Naive thymus-derived CD8-positive, alpha-beta T cell (primary cell): ENCODE data around the gene CHSY1. TPM values are rescaled to one million over a fixed set of nuclear protein-coding genes. Genes with fewer than 3 reads are reported as not detected.
A peak's percentile ranks its signal among the peaks of the same experiment; 100 is the strongest.
"Not testable (repeated sequence)": the region's sequence is repeated elsewhere in the genome, so short reads cannot be mapped to it uniquely, and the experiment has no call there.

Source experiments
- ATAC-seq, 2 donors: fragments of 150-1000 bp; cut with Tn5 transposase in 1 of 2; sonication (Bioruptor Pico), chemical (Tn5 transposase) in 1 of 2; 1 replicate in 1 of 2; 2 replicates in 1 of 2; pipeline ENCODE4 v1.10.0; 2021; ENCODE audit warnings: mild to moderate bottlenecking in 2 of 2, moderate library complexity in 2 of 2
- POLR2A ChIA-PET: fragments of 350-600 bp; sonication (Branson Sonifier 250); formaldehyde crosslinking; loops from one replicate; lab custom pipeline; 2021; ENCODE audit warnings: antibody characterized with exemption; lab: Charles Lee
- DNase-seq, 10 donors: peaks; one replicate each; pipeline versions ENCODE4 v3.0.0 to v3.0.0-alpha.2; 2020 to 2022
- H3K27ac Mint-ChIP-seq, 10 donors: one replicate each; pipeline ENCODE4 v1.8.0; 2020 to 2022; ENCODE audit warnings: mild to moderate bottlenecking in 10 of 10, mixed read lengths in 10 of 10, moderate library complexity in 4 of 10, inconsistent platforms in 1 of 10
- H3K27me3 Mint-ChIP-seq, 5 donors: one replicate each; pipeline ENCODE4 v1.8.0; 2021 to 2022; ENCODE audit warnings: mixed read lengths in 5 of 5
- H3K36me3 Mint-ChIP-seq, 3 donors: one replicate each; pipeline ENCODE4 v1.8.0; 2020 to 2022; ENCODE audit warnings: mixed read lengths in 3 of 3, mild to moderate bottlenecking in 2 of 3, inconsistent platforms in 1 of 3
- H3K4me1 Mint-ChIP-seq, 4 donors: one replicate each; pipeline ENCODE4 v1.8.0; 2021 to 2022; ENCODE audit warnings: mixed read lengths in 4 of 4
- H3K4me3 Mint-ChIP-seq, 10 donors: one replicate each; pipeline ENCODE4 v1.8.0; 2020 to 2022; ENCODE audit warnings: mild to moderate bottlenecking in 10 of 10, mixed read lengths in 10 of 10, moderate library complexity in 6 of 10, inconsistent platforms in 1 of 10
- H3K9me3 Mint-ChIP-seq, 9 donors: one replicate each; pipeline ENCODE4 v1.8.0; 2020 to 2022; ENCODE audit warnings: mixed read lengths in 9 of 9, mild to moderate bottlenecking in 3 of 9, inconsistent platforms in 1 of 9, moderate library complexity in 1 of 9
- polyA plus RNA-seq, 3 donors: library from polyadenylated mRNA; unstranded; fragments of 300-500 nt; fragmentation: Illumina TruSeq; gene quantifications; one replicate each; pipeline ENCODE4 v1.2.3, GENCODE V29; 2021
- total RNA-seq, 8 experiments: library from RNA in 2 of 8; stranded (reverse) in 2 of 8; gene quantifications; one replicate each; pipeline ENCODE4 v1.2.3 and lab custom pipeline; 2021 to 2026

The CHSY1 gene
- total and polyA plus RNA-seq, 5 experiments from 2014 or later: 0.96 to 12.9 (median 1.7) TPM

DNA sequence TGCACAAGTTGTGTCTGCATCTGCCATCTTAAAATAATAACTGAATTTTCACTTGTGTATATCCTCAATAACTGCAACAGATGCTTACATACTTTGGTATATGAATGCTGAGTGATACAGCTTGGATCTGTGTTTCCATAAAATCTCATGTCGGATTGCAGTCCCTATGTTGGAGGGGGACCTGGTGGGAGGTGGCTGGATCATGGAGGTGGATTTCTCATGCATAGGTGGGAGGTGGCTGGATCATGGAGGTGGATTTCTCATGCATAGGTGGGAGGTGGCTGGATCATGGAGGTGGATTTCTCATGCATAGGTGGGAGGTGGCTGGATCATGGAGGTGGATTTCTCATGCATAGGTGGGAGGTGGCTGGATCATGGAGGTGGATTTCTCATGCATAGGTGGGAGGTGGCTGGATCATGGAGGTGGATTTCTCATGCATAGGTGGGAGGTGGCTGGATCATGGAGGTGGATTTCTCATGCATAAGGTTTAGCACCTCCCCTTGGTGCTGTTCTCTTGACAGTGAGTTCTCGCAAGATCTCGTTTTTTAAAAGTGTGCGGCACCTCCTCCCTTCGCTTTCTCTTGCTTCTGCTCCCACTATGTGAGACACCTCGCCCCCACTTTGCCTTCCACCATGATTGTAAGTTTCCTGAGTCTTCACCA is 37.3 kb downstream of the CHSY1 start:
- H3K27me3 Mint-ChIP-seq, ATAC-seq, POLR2A ChIA-PET, H3K9me3 Mint-ChIP-seq, H3K4me3 Mint-ChIP-seq, DNase-seq: not testable (repeated sequence)
- peaks cover 20 to 74% (median 67%) of the 10 kb centered on the region in 4 donors for H3K4me1 Mint-ChIP-seq
- peaks cover 0 to 22% (median 20%) of the 10 kb centered on the region in 3 donors for H3K36me3 Mint-ChIP-seq
- H3K27ac Mint-ChIP-seq: peak overlapping the region in 1 of 10 donors; percentile 21

DNA sequence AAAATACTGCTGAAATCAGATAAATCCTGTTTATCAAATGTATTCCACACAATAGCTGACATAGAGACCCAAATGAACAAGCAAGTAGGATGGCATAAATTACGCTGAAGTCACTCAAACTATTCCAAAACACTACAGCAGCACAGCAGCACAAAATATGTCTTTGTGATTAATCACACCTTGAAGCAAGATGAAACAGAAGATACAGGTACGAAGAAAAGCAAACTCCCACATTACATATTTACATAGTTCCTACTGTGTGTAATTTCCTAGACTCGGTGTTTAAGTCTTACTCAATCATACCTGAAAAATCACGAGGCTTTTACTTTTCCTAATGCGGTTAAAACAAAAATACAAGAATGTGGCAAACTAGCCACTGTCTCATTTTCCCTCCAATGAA is 38.3 kb downstream of the CHSY1 start:
- DNase-seq: no peak
- Mint-ChIP-seq H3K36me3 (peaks cover 0 to 20% (median 12%) of the 10 kb centered on the region in 3 donors), H3K9me3 (no peaks in the 10 kb centered on the region), H3K27ac (peak overlapping the region in 4 of 10 donors; percentile 21 to 78 (median 44)), H3K4me3 (no peak overlapping the region), H3K4me1 (peaks cover 27 to 83% (median 68%) of the 10 kb centered on the region in 4 donors), H3K27me3 (no peaks in the 10 kb centered on the region)
- ATAC-seq: no peak
- POLR2A ChIA-PET: no interaction called here

DNA sequence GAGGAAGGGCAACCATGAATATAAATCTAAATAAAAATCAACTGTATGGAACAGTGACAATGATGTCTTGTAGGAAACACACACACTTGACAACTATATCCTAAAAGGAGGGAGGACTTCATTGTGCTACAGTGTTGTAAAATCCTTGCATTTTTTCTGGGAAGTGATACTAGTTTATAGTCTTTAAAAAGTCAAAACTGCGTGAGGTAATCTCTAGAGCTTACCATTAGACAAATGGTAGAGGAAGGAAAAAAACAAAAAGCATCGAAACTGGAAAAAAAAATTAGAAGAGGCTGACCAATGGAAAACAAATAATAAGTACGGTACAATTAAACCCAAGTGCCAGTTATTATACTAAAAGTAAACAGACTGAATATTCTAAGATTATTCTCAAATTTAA is 38.7 kb downstream of the CHSY1 start:
- DNase-seq (no peak), ATAC-seq (no peak)
- Mint-ChIP-seq H3K27ac (peak overlapping the region in 4 of 10 donors; percentile 21 to 78 (median 44)), H3K4me3 (no peak overlapping the region), H3K36me3 (peaks cover 0 to 16% (median 12%) of the 10 kb centered on the region in 3 donors), H3K9me3 (no peaks in the 10 kb centered on the region), H3K4me1 (peaks cover 27 to 84% (median 67%) of the 10 kb centered on the region in 4 donors), H3K27me3 (no peaks in the 10 kb centered on the region)
- POLR2A ChIA-PET: no interaction called here

DNA sequence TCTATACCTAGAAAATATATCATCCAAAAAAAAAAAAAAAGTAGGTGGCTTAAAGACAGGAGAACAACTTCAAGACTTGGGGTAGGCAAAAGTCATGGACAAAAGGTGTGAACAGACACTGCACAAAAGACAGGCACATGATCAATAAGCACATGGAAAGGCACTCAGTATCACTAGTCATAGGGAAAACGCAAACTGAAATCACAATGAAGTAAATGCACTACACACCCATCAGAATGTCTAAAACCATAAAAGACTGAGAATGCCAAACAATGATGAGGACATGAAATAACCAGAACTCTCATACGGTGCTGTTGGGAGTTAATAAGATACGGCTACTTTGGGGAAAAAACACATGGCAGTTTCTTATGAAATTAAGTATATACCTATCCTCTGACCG is 40.0 kb downstream of the CHSY1 start:
- POLR2A ChIA-PET: no interaction called here
- Mint-ChIP-seq H3K36me3 (peaks cover 0 to 11% (median 10%) of the 10 kb centered on the region in 3 donors), H3K9me3 (no peaks in the 10 kb centered on the region), H3K27me3 (no peaks in the 10 kb centered on the region), H3K27ac (peak overlapping the region in 3 of 10 donors; percentile 3 to 6 (median 3)), H3K4me1 (peaks cover 29 to 84% (median 68%) of the 10 kb centered on the region in 4 donors), H3K4me3 (no peak overlapping the region)
- DNase-seq: no peak
- no peak for ATAC-seq

DNA sequence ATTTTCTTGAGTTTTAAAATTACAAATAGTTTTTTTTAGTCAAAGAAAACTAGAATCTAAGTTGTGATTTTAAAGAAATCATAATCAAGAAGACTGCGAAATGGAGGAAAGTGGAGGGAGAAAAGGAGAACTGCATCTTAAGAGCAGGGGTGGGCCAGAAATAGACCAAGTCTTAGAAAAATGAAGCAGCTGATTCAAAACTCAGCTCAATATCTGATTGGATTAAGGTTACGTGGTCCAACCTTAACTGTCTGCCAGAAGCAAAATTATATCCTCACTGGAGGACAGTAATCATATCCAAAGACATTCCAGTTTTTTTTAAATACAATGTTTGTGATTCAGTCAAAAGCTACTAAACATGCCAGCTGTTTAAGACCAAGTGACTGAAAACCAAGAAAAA is 41.4 kb downstream of the CHSY1 start:
- POLR2A ChIA-PET: no interaction called here
- Mint-ChIP-seq H3K36me3 (peaks cover 3 to 7% (median 6%) of the 10 kb centered on the region in 3 donors), H3K4me3 (no peak overlapping the region), H3K27me3 (no peaks in the 10 kb centered on the region), H3K9me3 (no peaks in the 10 kb centered on the region), H3K27ac (peak overlapping the region in 5 of 10 donors; percentile 2 to 19 (median 9)), H3K4me1 (peaks cover 36 to 83% (median 74%) of the 10 kb centered on the region in 4 donors)
- ATAC-seq (no peak), DNase-seq (no peak)

DNA sequence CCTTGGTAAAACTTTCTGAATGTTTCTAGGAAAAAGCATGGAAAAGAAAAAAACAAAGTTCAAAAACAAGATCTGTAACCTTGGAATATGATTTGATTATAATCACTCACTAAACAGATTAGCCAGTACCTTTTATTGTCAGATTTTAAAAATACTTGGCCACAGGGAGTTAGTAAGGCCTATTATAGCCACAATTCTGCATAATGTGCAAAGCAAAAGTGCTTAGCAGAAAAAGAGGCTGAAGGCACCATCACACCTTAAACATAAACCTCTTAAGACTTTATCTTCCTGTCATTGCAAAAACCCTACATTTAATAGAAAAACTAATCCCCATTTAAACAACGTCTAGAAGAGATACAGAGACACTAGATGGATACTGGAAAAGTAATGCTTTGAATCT is 41.8 kb downstream of the CHSY1 start:
- Mint-ChIP-seq H3K9me3 (no peaks in the 10 kb centered on the region), H3K4me3 (no peak overlapping the region), H3K27ac (peak overlapping the region in 5 of 10 donors; percentile 2 to 27 (median 9)), H3K4me1 (peaks cover 39 to 84% (median 77%) of the 10 kb centered on the region in 4 donors), H3K27me3 (no peaks in the 10 kb centered on the region), H3K36me3 (peaks cover 3 to 7% (median 6%) of the 10 kb centered on the region in 3 donors)
- no peak for ATAC-seq
- no peak for DNase-seq
- POLR2A ChIA-PET: no interaction called here

DNA sequence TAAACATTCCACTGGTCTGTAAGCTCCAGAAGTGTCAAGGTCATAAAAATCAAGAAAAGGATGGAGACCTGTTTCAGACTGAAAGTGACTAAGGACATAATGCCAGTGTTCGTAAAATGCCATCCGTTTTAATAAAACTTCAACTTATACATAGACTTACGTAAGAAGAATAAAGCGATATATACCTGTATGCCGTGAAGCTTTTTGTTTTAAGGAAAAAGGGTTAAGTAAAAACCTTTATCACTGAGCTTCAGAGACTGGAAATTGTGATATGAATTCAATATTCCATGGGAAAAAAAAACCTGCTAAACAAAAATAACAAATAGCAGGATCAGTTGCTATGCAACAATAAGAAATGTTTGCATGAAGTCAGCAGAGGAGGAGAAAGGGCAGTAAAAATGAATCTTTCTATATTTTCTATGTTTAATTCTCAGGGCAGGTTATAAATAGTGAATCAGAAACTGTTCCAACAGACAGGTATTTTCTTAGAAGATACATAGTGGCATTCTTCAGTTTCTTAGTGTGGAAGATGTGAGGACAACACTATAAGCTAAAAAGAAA is 42.5 kb downstream of the CHSY1 start:
- Mint-ChIP-seq H3K4me1 (peaks cover 38 to 85% (median 78%) of the 10 kb centered on the region in 4 donors), H3K27ac (peak overlapping the region in 1 of 10 donors; percentile 9), H3K9me3 (no peaks in the 10 kb centered on the region), H3K27me3 (no peaks in the 10 kb centered on the region), H3K36me3 (peaks cover 3 to 7% (median 6%) of the 10 kb centered on the region in 3 donors), H3K4me3 (no peak overlapping the region)
- POLR2A ChIA-PET: no interaction called here
- DNase-seq (no peak), ATAC-seq (no peak)

DNA sequence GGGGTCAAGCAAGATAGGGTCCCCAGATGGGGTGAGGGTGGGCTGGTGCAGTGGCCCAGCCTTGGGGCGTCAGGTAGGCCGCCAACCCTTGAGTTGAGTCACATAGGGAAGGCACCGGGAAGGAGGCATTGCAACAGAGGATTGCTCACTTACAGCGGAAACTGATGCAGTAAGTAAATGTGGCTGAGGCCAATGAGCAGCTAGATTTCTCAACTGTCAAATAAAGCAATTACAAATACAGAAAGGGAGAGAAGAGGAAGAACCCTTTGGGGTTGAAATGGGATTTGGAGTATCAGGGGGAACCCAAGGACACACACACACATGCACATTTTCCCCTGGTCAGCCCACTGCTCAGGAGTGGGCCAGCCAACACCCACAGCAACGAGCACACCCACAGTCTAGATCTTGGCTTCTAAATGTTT is 44.0 kb downstream of the CHSY1 start:
- Mint-ChIP-seq H3K36me3 (peaks cover 3 to 7% (median 6%) of the 10 kb centered on the region in 3 donors), H3K27ac (peak overlapping the region in 2 of 10 donors; percentile 32 to 55), H3K9me3 (no peaks in the 10 kb centered on the region), H3K27me3 (no peaks in the 10 kb centered on the region), H3K4me3 (peak overlapping the region in 1 of 10 donors; percentile 21), H3K4me1 (peaks cover 45 to 86% (median 79%) of the 10 kb centered on the region in 4 donors)
- POLR2A ChIA-PET: interaction anchor here (0.6 kb wide), 1 partner anchor 102 kb away, joined by 6 read pairs; no protein-coding TSS in a partner anchor
- DNase-seq: no peak
- ATAC-seq: no peak

DNA sequence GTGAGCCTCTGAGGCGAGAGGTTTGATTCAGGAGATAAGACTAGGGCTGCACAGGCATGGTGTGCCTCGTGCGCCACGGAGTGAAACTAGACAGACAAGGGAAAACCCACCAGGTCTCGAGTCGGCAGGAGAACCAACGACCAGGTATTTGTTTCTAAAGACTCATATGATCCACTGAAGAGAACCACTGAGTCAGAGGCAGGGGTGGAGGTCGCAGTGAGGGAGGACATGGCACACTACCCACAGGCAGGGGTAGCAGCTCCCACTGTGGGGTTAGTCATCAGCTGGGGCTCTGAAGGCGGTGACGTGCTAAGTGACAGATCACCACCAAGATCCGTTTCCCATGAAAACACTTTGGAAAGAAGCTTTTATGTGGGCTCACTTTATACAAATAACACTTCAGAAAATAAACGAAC is 45.7 kb downstream of the CHSY1 start:
- H3K4me1 Mint-ChIP-seq: peaks cover 48 to 87% (median 82%) of the 10 kb centered on the region in 4 donors
- peaks cover 3 to 7% (median 6%) of the 10 kb centered on the region in 3 donors for H3K36me3 Mint-ChIP-seq
- peak; percentile 75 to 81 for ATAC-seq
- no peaks in the 10 kb centered on the region for H3K9me3 Mint-ChIP-seq
- H3K27ac Mint-ChIP-seq: peak overlapping the region in 9 of 10 donors; percentile 15 to 88 (median 77)
- POLR2A ChIA-PET: no interaction called here
- peak in 6 of 10 donors; percentile 10 to 27 (median 18) for DNase-seq
- H3K4me3 Mint-ChIP-seq: peak overlapping the region; percentile 58 to 87 (median 76)
- no peaks in the 10 kb centered on the region for H3K27me3 Mint-ChIP-seq

DNA sequence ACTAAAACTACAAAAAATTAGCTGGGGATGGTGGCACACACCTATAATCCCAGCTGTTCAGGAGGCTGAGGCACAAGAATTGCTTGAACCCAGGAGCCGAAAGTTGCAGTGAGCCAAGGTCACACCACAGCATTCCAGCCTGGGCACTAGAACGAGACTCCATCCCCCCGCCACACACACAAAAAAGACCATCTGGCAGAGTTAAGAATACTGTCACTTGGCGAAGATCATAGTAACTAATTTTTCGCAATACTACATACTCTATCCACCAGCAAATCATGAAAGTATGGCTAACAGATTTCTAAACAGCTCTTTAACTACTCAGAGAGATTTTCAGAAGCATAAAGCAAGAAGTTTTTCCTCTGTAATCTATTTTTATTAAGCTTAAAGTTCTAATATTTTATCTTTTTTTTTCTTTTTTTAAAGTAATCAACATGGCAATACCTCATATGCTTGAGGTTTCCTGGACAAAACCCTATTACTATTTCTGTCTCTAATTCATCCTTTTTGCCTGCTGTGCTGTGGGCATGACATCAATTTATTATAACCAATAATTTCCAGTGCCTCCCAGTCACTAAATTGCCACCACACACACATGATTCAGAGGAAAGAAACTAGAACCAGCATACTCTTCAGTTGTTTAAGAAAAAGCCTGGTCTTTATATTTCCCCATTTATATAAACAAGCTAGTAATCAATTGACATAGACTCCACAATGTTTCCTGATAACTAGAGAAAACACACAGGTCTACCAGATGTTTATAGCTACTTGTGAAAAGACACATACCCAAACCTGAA is 46.9 kb downstream of the CHSY1 start:
- POLR2A ChIA-PET: no interaction called here
- peak overlapping the region in 7 of 10 donors; percentile 5 to 79 (median 16) for H3K4me3 Mint-ChIP-seq
- DNase-seq: no peak
- no peaks in the 10 kb centered on the region for H3K9me3 Mint-ChIP-seq
- ATAC-seq: no peak
- H3K27me3 Mint-ChIP-seq: no peaks in the 10 kb centered on the region
- H3K27ac Mint-ChIP-seq: peak overlapping the region in 3 of 10 donors; percentile 33 to 85 (median 82)
- peaks cover 52 to 90% (median 82%) of the 10 kb centered on the region in 4 donors for H3K4me1 Mint-ChIP-seq
- H3K36me3 Mint-ChIP-seq: peaks cover 3 to 7% (median 6%) of the 10 kb centered on the region in 3 donors

DNA sequence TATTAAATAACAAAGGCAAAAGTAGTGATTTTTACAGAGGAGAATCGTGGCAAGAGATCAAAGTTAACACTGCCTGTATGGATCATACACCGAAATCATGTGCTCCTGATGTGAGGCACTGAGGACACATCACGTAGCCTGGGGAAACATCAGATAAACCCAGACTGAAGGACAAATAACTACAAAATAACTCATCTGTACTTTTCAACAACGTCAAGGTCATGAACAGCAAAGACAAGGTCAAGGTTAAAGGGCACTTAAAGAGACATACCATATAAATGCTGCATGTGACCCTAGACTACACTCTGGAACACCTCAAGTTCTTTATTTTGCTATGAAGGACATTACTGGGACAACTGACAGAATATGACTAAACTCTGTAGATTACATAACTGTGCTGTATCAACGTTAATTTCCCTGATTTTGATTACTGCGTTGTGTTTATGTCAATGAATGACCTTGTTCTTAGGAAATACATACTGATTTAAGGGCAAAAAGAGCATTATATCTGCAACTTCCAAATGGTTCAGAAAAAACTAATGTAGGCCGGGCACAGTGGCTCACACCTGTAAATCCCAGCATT is 48.1 kb downstream of the CHSY1 start:
- peak overlapping the region in 3 of 10 donors; percentile 8 to 27 (median 22) for H3K4me3 Mint-ChIP-seq
- H3K27ac Mint-ChIP-seq: peak overlapping the region in 2 of 10 donors; percentile 18 to 48
- no peaks in the 10 kb centered on the region for H3K9me3 Mint-ChIP-seq
- H3K27me3 Mint-ChIP-seq: no peaks in the 10 kb centered on the region
- peaks cover 50 to 90% (median 84%) of the 10 kb centered on the region in 4 donors for H3K4me1 Mint-ChIP-seq
- ATAC-seq (no peak), DNase-seq (no peak)
- POLR2A ChIA-PET: no interaction called here
- H3K36me3 Mint-ChIP-seq: peaks cover 3 to 7% (median 6%) of the 10 kb centered on the region in 3 donors

DNA sequence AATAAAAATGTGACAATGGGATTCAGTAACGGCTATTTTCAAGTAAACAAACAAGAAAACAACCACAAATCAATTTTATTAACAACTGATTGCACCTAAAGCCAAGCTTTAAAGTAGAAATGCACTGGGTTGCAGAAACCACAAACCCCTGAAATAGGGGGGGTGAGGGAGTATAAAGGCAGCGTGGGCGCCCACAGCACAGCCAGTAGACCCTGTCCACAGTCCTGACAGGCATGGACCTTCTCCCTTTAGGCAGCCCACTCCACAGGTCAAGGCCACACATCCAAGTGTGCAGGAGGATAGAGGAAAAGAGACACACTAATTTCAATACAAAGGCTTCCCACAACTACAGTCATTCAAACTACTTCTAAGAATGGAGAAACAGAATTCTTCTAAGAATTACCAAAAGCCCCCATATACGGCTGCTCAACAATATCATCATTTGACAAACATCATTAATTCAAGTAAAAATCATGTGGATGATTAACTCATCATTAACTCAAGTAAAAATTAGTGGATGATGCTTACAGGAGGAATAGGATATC is 48.7 kb downstream of the CHSY1 start:
- ATAC-seq (no peak), DNase-seq (no peak)
- Mint-ChIP-seq H3K9me3 (no peaks in the 10 kb centered on the region), H3K27me3 (no peaks in the 10 kb centered on the region), H3K36me3 (peaks cover 3 to 7% (median 6%) of the 10 kb centered on the region in 3 donors), H3K4me1 (peaks cover 50 to 93% (median 89%) of the 10 kb centered on the region in 4 donors), H3K4me3 (peak overlapping the region in 2 of 10 donors; percentile 22 to 26), H3K27ac (peak overlapping the region in 1 of 10 donors; percentile 48)
- POLR2A ChIA-PET: no interaction called here
